Measurements from ENCODE around the gene TOP1. TPM values are rescaled to one million over a fixed set of nuclear protein-coding genes. Genes with fewer than 3 reads are reported as not detected.

The TOP1 gene
- total RNA-seq, 2 experiments from 2014 or later = 37.6 to 41.7 TPM

DNA sequence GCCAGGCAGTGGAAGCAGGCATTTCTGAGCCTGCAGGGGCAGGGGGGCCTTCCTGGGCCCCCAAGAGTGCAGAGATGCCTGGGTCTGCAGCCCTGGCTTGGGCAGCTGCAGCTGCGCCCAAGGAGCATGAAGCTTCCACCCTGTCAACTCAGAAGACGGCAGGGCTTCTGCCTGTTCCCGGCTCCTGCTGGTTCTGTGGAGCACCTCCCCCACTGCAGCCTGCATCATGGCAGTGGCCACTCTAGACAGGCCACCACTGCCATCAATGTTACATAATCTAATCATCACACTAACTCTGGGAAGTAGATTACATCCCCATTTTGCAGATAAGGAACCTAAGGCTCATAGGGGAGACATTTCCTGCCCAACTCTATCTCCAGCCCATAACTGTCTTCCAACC is 21.1 kb upstream of the TOP1 start:
- Mint-ChIP-seq H3K9me3 (no peaks in the 10 kb centered on the region), H3K27ac (no peak overlapping the region), H3K36me3 (ENCODE audit: low read depth) (no peaks in the 10 kb centered on the region), H3K4me1 (ENCODE audit: low read depth) (peaks cover 34% of the 10 kb centered on the region), H3K27me3 (no peaks in the 10 kb centered on the region), H3K4me3 (no peak overlapping the region)
- Histone ChIP-seq H3K9me3 (ENCODE audit: control insufficient read depth in 1 of 2, insufficient read depth in 1 of 2, low read length in 2 of 2) (peaks cover 0 to 6% of the 10 kb centered on the region in 2 experiments), H3K27ac (ENCODE audit: low read depth in 1 of 2, low read length in 2 of 2) (no peak overlapping the region), H3K36me3 (ENCODE audit: insufficient read depth, low read length) (no peaks in the 10 kb centered on the region), H3K27me3 (ENCODE audit: control insufficient read depth in 1 of 2, insufficient read depth in 2 of 2, low read length in 2 of 2) (no peaks in the 10 kb centered on the region), H3K4me1 (ENCODE audit: insufficient read depth, low read length) (peaks cover 36% of the 10 kb centered on the region), H3K4me3 (ENCODE audit: low read length) (no peak overlapping the region)
- TF ChIP-seq CTCF (IDR thresholded peaks at IDR 0.05) = no peak
- DNase-seq (no peak), ATAC-seq (ENCODE audit: poor library complexity) (no peak)
- ChIA-PET CTCF (interaction anchor here (1.2 kb wide), 1 partner anchor 44 kb away, joined by 3 read pairs; no protein-coding TSS in a partner anchor), POLR2A (no interaction called here)
- intact Hi-C loops (cut with DNase I, micrococcal nuclease) = no loop called here

GRCh38 chr20:41009946-41010345 is 18.7 kb upstream of the TOP1 start:
- Mint-ChIP-seq H3K9me3 (no peaks in the 10 kb centered on the region), H3K4me1 (ENCODE audit: low read depth) (peaks cover 28% of the 10 kb centered on the region), H3K27ac (no peak overlapping the region), H3K4me3 (no peak overlapping the region), H3K36me3 (ENCODE audit: low read depth) (no peaks in the 10 kb centered on the region), H3K27me3 (no peaks in the 10 kb centered on the region)
- intact Hi-C loops (cut with DNase I, micrococcal nuclease) = no loop called here
- POLR2A ChIA-PET = no interaction called here
- H3K36me3 ChIP-seq (ENCODE audit: insufficient read depth, low read length) = no peaks in the 10 kb centered on the region
- no peak overlapping the region for H3K4me3 ChIP-seq (ENCODE audit: low read length)
- ATAC-seq (ENCODE audit: poor library complexity) = no peak
- CTCF ChIA-PET = interaction anchor here (1.9 kb wide), 1 partner anchor 19 kb away, joined by 6 read pairs; no protein-coding TSS in a partner anchor
- DNase-seq = no peak
- H3K4me1 ChIP-seq (ENCODE audit: insufficient read depth, low read length) = peaks cover 19% of the 10 kb centered on the region
- no peak overlapping the region for H3K27ac ChIP-seq (ENCODE audit: low read depth in 1 of 2, low read length in 2 of 2)
- no peak for TF ChIP-seq CTCF (IDR thresholded peaks at IDR 0.05)
- H3K27me3 ChIP-seq (ENCODE audit: control insufficient read depth in 1 of 2, insufficient read depth in 2 of 2, low read length in 2 of 2) = no peaks in the 10 kb centered on the region
- peaks cover 0 to 6% of the 10 kb centered on the region in 2 experiments for H3K9me3 ChIP-seq (ENCODE audit: control insufficient read depth in 1 of 2, insufficient read depth in 1 of 2, low read length in 2 of 2)

- no peak overlapping the region for H3K27ac Mint-ChIP-seq
- ATAC-seq (ENCODE audit: poor library complexity) = no peak
Measured at GRCh38 chr20:41011551-41012067, 17.0 kb upstream of the TOP1 start.

More at GRCh38 chr20:41011551-41012067, 17.0 kb upstream of the TOP1 start:
- H3K9me3 Mint-ChIP-seq = no peaks in the 10 kb centered on the region
- no peak overlapping the region for H3K27ac ChIP-seq (ENCODE audit: low read depth in 1 of 2, low read length in 2 of 2)
- H3K27me3 ChIP-seq (ENCODE audit: control insufficient read depth in 1 of 2, insufficient read depth in 2 of 2, low read length in 2 of 2) = no peaks in the 10 kb centered on the region
- CTCF ChIA-PET = interaction anchor here (1.1 kb wide), 1 partner anchor 10 kb away, joined by 3 read pairs; no protein-coding TSS in a partner anchor
- H3K27me3 Mint-ChIP-seq = no peaks in the 10 kb centered on the region
- TF ChIP-seq CTCF (IDR thresholded peaks at IDR 0.05) = no peak
- intact Hi-C loops (cut with DNase I, micrococcal nuclease) = no loop called here
- peaks cover 19% of the 10 kb centered on the region for H3K4me1 ChIP-seq (ENCODE audit: insufficient read depth, low read length)
- no peak overlapping the region for H3K4me3 Mint-ChIP-seq
- H3K4me1 Mint-ChIP-seq (ENCODE audit: low read depth) = peaks cover 28% of the 10 kb centered on the region
- H3K36me3 ChIP-seq (ENCODE audit: insufficient read depth, low read length) = no peaks in the 10 kb centered on the region
- H3K4me3 ChIP-seq (ENCODE audit: low read length) = no peak overlapping the region
- no peaks in the 10 kb centered on the region for H3K36me3 Mint-ChIP-seq (ENCODE audit: low read depth)
- POLR2A ChIA-PET = interaction anchor here (1.3 kb wide), 1 partner anchor 40 kb away, joined by 4 read pairs; no protein-coding TSS in a partner anchor
- no peaks in the 10 kb centered on the region for H3K9me3 ChIP-seq (ENCODE audit: control insufficient read depth in 1 of 2, insufficient read depth in 1 of 2, low read length in 2 of 2)
- peak in 1 of 14 experiments; percentile 35 for DNase-seq
